Sigmoid colon (tissue), 7 donors: Measurements from ENCODE around the gene NGFR. TPM values are rescaled to one million over a fixed set of nuclear protein-coding genes. Genes with fewer than 3 reads are reported as not detected.
A peak's percentile ranks its signal among the peaks of the same experiment; 100 is the strongest.

Experiments used
- DNase-seq: peaks from one replicate; pipeline ENCODE4 v3.0.0-alpha.2; 2019
- H3K27ac ChIP-seq, 4 donors: fragments of 200-600 bp; sonication (generic); one replicate each; pipeline ENCODE4 v1.5.1; 2016 to 2019; ENCODE audit warnings: mild to moderate bottlenecking in 1 of 4
- H3K27me3 ChIP-seq, 3 donors: fragments of 200-600 bp; sonication (generic); one replicate each; pipeline ENCODE4 v1.5.1; 2019; ENCODE audit warnings: mild to moderate bottlenecking in 1 of 3
- H3K36me3 ChIP-seq, 4 donors: fragments of 200-600 bp; sonication (generic); one replicate each; pipeline ENCODE4 v1.5.1; 2016 to 2019
- H3K4me1 ChIP-seq, 4 donors: fragments of 200-600 bp; sonication (generic); one replicate each; pipeline ENCODE4 v1.5.1; 2017 to 2019
- H3K4me3 ChIP-seq, 4 donors: fragments of 200-600 bp; sonication (generic); one replicate each; pipeline ENCODE4 v1.5.1; 2017 to 2019; ENCODE audit warnings: mild to moderate bottlenecking in 2 of 4, moderate library complexity in 1 of 4
- H3K9me3 ChIP-seq, 4 donors: fragments of 200-600 bp in 3 of 4; sonication (generic) in 3 of 4; one replicate each; pipeline versions ENCODE4 v1.5.1 to v1.6.1; 2013 to 2019
- EP300 ChIP-seq, 4 donors: sonication (generic); formaldehyde crosslinking; IDR thresholded peaks; one replicate each; pipeline ENCODE4 v1.6.1; 2017; ENCODE audit warnings: antibody characterized with exemption in 4 of 4
- POLR2A ChIP-seq, 2 donors: fragments of 450-650 bp; IDR thresholded peaks; one replicate each; pipeline ENCODE4 v1.6.1; 2016; ENCODE audit warnings: antibody characterized with exemption in 2 of 2, mild to moderate bottlenecking in 2 of 2, moderate library complexity in 2 of 2
- POLR2AphosphoS5 ChIP-seq, 4 donors: sonication (generic); formaldehyde crosslinking; IDR thresholded peaks; one replicate each; pipeline ENCODE4 v1.6.1; 2017; ENCODE audit warnings: antibody characterized with exemption in 4 of 4
- WGBS, 2 donors: extraction: QIAGEN DNeasy Blood & Tissue Kit; methylation state at CpG; one replicate each; pipeline ENCODE4 v1.1.7; 2013; 5-methylcytosine and 5-hydroxymethylcytosine counted together
- intact Hi-C: fragments of 100-400 bp; cut with DNase I; formaldehyde crosslinking; loops from one replicate; pipeline ENCODE4 v1.15.1; 2023
- polyA plus RNA-seq, 3 donors: library from polyadenylated mRNA; stranded (reverse); fragments of 200-250 nt; gene quantifications; one replicate each; pipeline ENCODE4 v1.2.3, GENCODE V29; 2013
- total RNA-seq, 4 donors: library from RNA; depleted of rRNA; stranded (reverse); fragments of >200 nt; gene quantifications; one replicate each; pipeline ENCODE4 v1.1.0, GENCODE V29; 2016
- TF ChIP-seq, protein P1 (sequence below), 4 experiments: fragments of 450-650 bp in 3 of 4; fragments of 200-600 bp in 1 of 4; IDR thresholded peaks; one replicate each; pipeline ENCODE4 v1.5.1; 2016 to 2019; ENCODE audit warnings: antibody characterized with exemption in 4 of 4, mild to moderate bottlenecking in 3 of 4, moderate library complexity in 2 of 4
- donor health status: healthy with polysubstance abuse.
- donor health status: Bipolar disorder and iron deficiency.
- donor health status: healthy.

Gene NGFR
- total and polyA plus RNA-seq, 7 donors: 0.46 to 15.2 (median 6.9) TPM

DNA sequence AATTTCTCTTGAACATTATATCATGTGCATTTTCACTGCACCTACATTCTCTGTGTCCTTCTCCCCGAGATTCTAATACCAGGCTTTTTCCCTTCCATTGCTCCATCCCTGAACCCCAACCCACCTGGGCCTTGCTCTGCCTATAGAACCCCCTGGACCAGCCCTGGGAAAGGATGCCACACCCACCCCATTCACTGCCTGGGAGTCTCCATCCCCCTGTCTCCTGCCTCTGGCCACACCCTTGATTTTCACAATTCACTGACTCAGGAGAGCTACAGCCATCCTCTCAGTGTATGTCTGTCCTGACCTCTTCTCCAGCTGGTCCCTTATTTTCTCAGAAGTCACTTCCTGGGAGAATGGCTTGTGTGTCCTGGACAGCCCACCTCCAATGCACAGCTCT lies 27.9 kb upstream of the NGFR start:
- TF ChIP-seq POLR2AphosphoS5 (IDR thresholded peaks at IDR 0.05): no peak
- TF ChIP-seq POLR2A (IDR thresholded peaks at IDR 0.05): no peak
- TF ChIP-seq EP300 (IDR thresholded peaks at IDR 0.05): no peak
- TF ChIP-seq, protein P1, sequence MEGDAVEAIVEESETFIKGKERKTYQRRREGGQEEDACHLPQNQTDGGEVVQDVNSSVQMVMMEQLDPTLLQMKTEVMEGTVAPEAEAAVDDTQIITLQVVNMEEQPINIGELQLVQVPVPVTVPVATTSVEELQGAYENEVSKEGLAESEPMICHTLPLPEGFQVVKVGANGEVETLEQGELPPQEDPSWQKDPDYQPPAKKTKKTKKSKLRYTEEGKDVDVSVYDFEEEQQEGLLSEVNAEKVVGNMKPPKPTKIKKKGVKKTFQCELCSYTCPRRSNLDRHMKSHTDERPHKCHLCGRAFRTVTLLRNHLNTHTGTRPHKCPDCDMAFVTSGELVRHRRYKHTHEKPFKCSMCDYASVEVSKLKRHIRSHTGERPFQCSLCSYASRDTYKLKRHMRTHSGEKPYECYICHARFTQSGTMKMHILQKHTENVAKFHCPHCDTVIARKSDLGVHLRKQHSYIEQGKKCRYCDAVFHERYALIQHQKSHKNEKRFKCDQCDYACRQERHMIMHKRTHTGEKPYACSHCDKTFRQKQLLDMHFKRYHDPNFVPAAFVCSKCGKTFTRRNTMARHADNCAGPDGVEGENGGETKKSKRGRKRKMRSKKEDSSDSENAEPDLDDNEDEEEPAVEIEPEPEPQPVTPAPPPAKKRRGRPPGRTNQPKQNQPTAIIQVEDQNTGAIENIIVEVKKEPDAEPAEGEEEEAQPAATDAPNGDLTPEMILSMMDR (IDR thresholded peaks at IDR 0.05): no peak
- H3K4me3 ChIP-seq: no peak overlapping the region
- peaks cover 0 to 18% (median 12%) of the 10 kb centered on the region in 4 donors for H3K4me1 ChIP-seq
- 78 to 90% methylated on average over 1 of the region's 1 CpG for WGBS, 2 donors
- H3K9me3 ChIP-seq: peaks cover 0 to 7% (median 1%) of the 10 kb centered on the region in 4 donors
- H3K27ac ChIP-seq: no peak overlapping the region
- no peak for DNase-seq
- intact Hi-C loops: no loop called here
- H3K36me3 ChIP-seq: no peaks in the 10 kb centered on the region
- H3K27me3 ChIP-seq: peaks cover 8 to 44% (median 9%) of the 10 kb centered on the region in 3 donors

DNA sequence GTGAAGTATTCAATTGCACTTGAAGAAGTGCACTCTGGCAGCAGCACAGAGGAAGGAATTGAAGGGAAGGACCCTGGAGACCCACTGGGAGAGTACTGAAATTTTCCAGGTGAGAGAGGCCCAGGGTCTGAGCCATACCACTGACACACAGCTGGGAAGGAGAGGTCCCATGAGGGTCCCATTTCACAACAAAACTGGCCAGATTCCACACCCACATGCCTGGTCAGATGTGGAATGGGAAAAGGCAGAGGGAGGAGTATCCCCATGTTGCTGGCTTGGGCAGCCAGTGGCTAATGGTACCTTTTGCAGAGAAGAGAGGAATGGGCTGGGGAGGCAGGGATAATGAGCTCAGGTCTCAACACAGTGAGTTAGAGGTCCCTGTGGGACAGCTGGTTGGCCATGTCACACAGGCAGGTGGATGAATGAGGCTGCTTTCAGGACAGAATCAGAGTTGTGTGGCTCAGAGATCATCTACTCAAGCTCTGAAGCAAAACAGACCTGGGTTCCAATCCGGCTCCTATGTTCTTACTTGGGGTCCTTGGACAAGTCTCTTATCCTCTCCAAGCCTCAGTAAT lies 26.2 kb upstream of the NGFR start:
- peaks cover 8 to 51% (median 13%) of the 10 kb centered on the region in 3 donors for H3K27me3 ChIP-seq
- WGBS, 2 donors: 70 to 78% methylated on average over 1 of the region's 1 CpG
- peak; percentile 66 for DNase-seq

DNA sequence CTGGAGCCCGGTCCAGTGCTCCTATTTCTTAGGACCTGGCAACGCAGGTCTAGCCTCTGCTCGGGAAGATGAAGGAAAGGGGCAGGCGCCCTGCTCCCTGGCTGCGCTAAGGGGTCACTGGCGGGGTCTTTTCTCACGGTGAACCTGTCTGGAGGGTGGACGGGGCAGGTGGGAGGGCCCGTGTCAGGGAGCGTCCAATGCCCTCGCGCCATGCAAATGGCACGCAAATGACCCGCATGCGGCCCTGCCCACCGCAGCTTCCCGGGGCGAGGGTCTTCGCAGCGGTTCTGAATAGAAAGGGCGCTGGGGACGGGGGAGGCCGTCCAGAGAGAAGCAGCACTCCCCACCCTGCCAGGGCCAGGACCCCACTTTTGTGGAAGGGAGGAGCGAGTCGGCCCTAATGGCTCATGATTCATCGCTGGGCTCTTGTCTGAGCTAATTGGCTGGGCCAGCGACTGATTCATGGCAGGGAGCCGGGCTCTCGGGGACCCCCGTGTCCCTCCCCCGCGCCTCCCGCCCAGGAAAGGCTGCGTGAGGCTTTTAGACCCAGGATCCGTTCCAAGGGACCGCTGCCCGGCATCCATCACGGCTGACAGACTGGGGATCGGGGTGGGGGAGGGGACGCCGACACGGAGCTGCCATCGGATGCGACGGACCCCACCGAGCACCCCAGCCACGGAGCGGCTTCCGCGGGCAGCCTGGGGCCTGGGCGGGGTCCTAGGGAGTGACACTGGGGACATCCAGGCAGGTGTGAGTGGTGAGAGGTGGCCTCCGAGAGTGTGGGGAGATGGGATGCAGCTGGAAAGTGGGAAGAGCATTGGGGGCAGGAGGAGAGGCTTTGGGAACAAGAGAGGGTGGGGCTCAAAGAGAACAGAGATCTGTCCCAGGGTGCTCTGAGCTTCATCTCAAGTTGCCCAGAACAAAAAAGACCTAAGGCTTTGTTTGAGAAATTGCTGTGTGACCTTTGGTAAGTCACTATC lies 25.0 kb upstream of the NGFR start:
- Histone ChIP-seq H3K4me3 (peak overlapping the region in 3 of 4 donors; percentile 9 to 27 (median 25)), H3K27ac (no peak overlapping the region), H3K4me1 (peaks cover 0 to 18% (median 12%) of the 10 kb centered on the region in 4 donors), H3K27me3 (peaks cover 8 to 57% (median 13%) of the 10 kb centered on the region in 3 donors), H3K36me3 (no peaks in the 10 kb centered on the region), H3K9me3 (no peaks in the 10 kb centered on the region)
- TF ChIP-seq POLR2AphosphoS5 (IDR thresholded peaks at IDR 0.05) (no peak), POLR2A (IDR thresholded peaks at IDR 0.05) (no peak), EP300 (IDR thresholded peaks at IDR 0.05) (no peak)
- TF ChIP-seq, protein P1 (IDR thresholded peaks at IDR 0.05): no peak
- DNase-seq: no peak
- 8 to 18% methylated on average over 52 of the region's 52 CpGs for WGBS, 2 donors
- intact Hi-C loops: no loop called here

More for the DNA sequence above, 26.2 kb upstream of the NGFR start:
- peaks cover 0 to 3% (median under 1%) of the 10 kb centered on the region in 4 donors for H3K9me3 ChIP-seq
- no peak overlapping the region for H3K4me3 ChIP-seq
- intact Hi-C loops: no loop called here
- peaks cover 0 to 18% (median 12%) of the 10 kb centered on the region in 4 donors for H3K4me1 ChIP-seq
- TF ChIP-seq, protein P1 (IDR thresholded peaks at IDR 0.05): no peak
- TF ChIP-seq POLR2AphosphoS5 (IDR thresholded peaks at IDR 0.05): peak in 1 of 4 donors; percentile 36
- no peaks in the 10 kb centered on the region for H3K36me3 ChIP-seq
- H3K27ac ChIP-seq: no peak overlapping the region

DNA sequence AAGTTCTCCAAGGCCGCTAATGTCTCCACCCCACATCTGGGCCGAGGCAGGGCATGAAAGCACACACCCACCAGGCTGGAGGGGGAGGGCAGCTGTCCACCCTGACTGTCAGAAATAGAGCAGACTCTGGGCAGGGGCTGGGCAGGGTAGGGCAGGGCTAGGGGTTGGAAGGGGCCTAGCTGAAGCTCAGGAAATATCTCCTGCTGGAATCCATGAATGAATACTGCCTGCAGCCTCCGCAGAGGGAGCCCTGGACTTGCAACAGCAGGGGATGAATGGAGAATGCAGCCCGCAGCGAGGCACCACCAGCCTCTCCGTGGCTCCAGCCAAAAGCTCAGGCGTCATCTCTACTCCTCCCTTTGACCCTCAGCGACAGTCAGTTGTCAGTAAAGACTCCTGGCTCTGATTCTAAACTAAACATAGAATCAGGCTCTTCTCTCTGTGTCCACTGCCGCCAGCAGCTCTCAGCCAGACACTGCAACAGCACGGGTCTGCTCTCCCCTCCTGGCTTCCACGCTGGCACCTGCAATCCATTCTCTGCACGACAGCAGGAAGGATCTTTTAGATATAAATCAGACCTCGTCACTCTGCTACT lies 23.9 kb upstream of the NGFR start:
- H3K27me3 ChIP-seq: peaks cover 8 to 66% (median 13%) of the 10 kb centered on the region in 3 donors
- 27 to 30% methylated on average over 13 of the region's 13 CpGs for whole genome bisulfite sequencing, 2 donors
- intact Hi-C loops: no loop called here
- H3K4me1 ChIP-seq: peaks cover 0 to 18% (median 12%) of the 10 kb centered on the region in 4 donors
- H3K36me3 ChIP-seq: no peaks in the 10 kb centered on the region
- no peak overlapping the region for H3K27ac ChIP-seq
- no peak overlapping the region for H3K4me3 ChIP-seq
- H3K9me3 ChIP-seq: no peaks in the 10 kb centered on the region
- TF ChIP-seq EP300 (IDR thresholded peaks at IDR 0.05) (no peak), POLR2A (IDR thresholded peaks at IDR 0.05) (no peak), POLR2AphosphoS5 (IDR thresholded peaks at IDR 0.05) (no peak)
- TF ChIP-seq, protein P1 (IDR thresholded peaks at IDR 0.05): no peak
- no peak for DNase-seq
